DMS 273 (cell line): Measurements from ENCODE around the gene LATS1.
"Not testable (repeated sequence)": the region's sequence is repeated elsewhere in the genome, so short reads cannot be mapped to it uniquely, and the experiment has no call there.

Experiments
- DNase-seq: peaks from one replicate; lab custom pipeline; 2025; ENCODE audit not compliant: unreplicated experiment; lab: John Stamatoyannopoulos, UW

The LATS1 gene

DNA sequence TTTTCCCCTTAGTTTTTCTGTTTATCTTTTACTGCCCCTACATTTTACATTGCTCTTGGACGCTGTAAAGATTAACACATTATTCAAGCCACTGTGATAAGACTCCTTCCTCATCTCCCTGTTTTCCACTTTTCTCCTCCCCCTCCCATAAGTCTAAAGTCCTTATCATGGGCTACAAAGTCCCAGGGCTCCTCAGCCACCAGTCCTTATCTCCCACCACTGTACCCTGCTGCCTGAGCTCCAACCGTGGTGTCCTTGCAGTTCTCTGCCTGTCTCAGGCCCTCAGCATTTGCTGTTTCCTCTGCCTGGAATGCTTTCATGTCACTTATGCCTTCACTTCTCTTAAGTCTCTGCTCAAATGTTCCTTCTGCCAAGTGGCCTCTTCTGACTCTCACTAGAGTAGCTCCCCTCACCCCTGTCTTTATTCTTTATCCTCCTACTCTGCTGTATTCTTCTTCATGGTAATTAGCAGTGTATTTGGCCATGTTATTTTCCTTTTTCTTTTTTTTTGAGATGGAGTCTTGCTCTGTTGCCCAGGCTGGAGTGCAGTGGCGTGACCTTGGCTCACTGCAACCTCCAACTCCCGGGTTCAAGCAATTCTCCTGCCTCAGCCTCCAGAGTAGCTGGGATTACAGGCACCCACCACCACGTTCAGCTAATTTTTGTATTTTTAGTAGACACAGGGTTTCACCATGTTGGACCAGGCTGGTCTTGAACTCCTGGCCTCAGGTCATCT lies 10.8 kb upstream of the LATS1 start:
- no peak for DNase-seq

DNA sequence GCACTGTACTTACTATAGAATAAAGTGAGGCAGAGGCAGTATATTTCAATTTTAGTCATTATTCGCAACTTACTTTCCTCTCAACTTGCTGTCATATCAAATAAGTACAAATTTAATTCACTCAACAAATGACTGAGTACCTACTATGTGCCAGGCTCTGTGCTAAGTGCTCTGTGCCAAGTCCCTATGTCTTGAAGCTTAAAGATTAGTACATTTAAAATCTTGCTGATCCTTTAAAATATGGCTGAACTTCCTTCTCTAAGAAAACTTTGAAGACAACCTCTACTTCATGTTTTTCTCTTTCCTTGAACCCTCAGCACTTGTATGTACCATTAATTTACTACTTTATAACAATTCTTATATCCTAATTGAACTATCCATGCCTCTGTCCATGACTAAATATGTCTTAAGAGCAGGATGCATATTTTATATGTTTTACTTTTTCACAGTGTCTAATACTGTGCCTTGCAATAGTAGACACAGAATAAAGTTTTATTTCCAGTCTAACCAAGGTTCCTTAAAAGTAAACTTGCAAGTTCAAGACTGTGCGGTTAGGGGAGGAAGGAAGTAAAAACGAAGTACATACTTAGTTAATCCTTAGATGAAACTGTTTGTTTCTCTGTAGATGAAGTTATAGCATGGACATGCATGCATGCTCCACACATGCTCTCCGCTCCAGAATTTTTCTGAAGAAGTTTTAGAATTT lies 10.0 kb upstream of the LATS1 start:
- DNase-seq: no peak

DNA sequence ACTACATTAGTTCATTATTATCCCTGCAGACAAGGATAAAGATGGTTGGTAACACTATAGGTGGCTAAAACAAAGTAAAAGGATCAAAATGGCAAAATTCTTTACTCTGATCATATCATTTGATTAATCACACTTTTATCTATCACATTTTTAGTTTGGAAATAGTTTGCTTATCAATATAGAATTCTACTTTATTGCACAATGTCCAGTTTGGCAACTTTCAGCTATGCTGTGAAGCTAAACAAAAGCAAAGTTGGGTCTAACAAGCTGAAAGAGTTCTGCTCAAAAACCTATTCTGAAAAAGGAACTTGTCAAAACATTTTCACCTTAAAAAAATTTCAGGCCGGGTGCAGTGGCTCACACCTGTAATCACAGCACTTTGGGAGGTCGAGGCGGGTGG lies 7.9 kb upstream of the LATS1 start:
- DNase-seq: no peak

DNA sequence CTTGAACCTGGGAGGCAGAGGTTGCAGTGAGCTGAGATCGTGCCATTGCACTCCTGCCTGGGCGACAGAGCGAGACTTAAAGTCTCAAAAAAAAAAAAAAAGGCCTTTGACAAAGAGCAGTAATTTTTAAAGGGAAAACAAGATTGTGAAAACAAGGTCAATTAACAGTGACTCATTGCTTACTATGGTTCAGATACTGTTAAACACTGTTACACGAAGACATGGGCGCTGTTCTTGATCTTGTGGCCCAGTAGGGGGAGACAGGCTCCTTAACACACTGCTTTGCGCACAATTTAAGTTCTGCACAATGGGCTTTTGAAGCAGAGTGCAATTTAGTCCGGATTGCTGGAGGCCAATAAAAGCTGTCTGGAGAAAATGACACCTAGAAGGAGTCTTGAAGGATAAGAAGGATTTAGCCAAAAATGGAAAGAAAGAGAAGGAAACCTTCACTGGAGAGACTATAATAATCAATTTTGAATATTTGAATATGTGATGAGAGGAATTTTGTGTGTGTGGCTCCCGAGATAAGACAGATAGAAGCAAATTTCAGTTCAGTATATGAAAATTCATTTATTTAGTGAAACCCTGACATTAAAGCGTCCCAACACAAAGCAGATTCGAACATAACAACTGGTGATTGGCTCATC lies 6.0 kb upstream of the LATS1 start:
- peak; percentile 62 for DNase-seq

DNA sequence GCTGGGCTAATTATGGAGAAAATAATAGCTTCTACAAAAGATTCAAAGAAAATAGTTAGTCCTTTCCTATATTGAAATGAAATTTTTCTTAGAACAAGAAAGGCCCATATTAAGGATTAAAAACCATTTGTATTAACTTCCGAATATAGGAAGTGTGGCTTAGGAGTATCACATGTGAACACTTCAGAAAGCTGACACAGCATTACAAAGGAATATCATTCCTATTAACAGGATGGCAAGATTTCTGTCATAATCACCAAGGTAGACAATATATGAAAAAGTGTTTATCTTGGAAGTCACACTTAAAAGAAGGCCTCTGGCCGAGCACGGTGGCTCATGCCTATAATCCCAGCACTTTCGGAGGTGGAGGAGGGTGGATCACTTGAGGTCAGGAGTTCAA lies 5.4 kb upstream of the LATS1 start:
- no peak for DNase-seq

DNA sequence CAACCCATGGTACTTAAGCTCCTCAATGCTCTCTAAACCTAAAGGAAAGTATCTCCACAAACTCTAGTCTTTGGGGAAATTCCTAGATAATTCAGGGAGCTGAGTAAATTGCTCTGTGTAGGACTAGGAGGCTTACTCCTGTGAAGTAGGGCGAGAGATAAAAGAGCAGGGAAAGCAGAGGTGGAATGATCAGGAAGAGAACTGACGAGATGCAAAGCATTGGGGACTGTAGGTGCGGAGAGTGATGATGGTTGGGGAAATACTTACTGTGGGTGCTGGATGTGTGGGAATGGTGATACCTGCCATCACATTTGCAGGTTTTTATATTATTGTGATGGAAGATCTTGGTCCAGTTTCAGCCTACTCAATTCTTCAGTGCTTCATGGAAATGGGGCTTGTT lies 1.6 kb upstream of the LATS1 start:
- no peak for DNase-seq

DNA sequence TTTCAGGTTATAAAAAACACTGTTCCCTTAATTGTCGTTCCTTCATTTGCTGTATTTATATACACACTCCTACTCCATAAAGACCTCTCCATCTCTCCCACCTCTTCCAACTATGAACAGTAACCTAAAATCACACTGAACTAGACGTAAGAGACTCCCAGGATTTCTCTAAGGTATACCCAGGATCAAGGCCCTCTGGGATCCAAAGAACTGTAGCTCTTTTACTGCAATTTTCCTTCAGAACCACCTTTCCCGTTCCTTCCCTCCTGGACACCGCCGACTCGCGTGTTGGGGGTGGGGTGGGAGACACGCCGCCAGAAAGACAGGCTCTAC lies 680 bp downstream of the LATS1 start:
- no peak for DNase-seq

DNA sequence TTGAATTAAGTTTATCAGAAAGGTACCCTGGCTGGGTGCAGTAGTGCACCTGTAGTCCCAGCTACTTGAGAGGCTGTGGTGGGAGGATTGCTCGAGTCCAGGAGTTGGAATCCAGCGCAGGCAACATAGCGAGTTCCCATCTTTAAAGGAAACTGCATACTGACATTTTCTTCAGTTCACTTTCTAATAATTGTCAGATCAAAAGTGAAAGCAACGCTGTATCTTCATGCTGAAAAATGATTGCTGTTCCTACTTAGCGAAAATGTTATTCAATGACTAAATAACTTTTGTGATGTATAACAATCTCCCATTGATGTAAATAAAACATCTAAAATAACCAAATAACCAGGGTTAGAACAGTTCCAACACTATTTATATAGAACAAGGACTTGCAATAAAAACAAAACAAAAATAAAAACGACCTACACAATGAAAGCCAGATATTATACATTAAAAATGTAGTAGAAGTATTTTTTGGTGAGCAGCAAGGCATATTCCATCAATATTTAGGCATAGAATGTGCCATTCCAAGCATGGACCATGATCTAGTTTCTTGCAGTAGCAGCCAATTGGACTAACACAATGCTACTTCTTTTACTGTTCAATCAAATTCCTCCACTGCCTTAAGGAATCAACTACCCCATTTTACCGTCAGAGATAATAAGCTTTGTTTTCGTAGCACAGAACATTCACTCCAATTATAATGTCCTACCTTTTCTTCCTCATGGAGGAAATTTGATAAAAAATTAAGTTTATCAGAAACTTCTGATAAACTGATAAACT lies 1.5 kb downstream of the LATS1 start:
- peak; percentile 21 for DNase-seq

DNA sequence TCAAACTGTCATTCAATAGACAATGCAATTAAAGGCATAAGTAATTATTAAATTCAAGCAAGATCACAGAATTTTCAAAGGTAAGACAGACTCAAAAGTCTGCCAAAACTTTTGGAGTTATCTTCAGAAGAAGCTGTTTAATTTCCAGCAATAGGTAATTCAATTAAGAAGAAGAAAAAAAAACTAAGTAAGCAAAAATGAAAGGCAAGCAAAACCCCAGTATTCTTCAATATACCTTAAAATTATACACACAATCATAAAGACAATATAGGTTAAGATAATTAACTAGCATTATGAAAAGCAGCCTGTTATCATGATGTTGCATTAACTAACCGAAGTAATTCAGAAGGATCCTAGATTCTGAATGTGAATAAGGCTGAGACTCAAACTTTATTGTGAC lies 3.5 kb downstream of the LATS1 start:
- DNase-seq: no peak

DNA sequence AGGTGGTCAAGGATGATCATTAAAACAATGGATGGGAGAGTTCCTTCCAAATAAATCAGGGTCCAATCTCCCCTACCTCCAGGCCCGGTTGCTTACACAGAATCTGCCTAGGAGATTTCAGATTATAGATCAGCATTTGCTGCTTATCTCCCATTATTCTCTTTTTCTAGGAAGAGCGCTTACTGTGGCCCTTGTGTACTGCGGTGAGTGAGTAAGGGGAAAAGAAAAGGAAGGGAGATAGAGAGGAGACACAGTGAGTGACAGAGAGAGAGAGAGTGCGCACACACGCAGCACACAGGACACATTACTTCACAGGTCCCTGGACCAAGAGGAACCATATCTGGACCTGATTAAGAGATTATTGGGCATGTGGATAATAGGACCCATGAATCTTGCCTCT lies 6.2 kb downstream of the LATS1 start:
- no peak for DNase-seq

DNA sequence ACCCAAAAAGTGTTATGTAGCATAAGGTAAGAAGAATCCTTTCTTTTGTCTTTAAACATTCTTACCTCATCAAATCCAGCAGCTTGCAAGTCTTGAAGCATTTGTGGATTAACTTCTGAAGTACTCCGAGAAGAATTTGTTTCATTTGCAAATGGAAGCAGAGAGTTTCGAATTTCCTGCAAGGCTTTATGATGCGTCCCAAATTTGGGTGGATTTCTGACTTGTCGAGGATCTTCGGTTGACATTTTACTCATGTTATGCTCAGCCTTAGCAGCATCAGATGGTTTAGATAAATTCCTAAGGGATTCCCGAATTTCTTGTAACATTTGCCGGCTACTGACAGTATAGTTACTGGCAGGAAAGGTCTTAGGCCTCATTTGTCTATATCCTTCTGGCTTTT lies 16.2 kb downstream of the LATS1 start:
- no peak for DNase-seq

DNA sequence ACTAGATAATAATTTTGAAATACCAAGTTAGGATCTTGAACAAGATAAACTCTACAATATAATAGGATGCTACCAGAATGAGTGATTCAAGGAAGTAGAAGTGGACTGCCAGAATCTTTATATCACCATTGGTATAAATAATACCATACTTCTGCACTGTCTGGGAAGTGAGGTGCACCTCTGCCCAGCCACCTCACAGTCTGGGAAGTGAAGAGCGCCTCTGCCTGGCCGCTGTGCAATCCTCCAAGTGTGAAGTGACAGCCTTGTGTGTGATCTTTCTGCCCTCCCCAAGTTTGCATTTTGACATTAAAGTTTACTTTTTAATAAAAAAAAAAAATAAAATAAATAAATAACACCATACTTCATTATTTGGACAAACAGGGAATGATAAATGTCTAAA lies 18.8 kb downstream of the LATS1 start:
- peak; percentile 24 for DNase-seq

DNA sequence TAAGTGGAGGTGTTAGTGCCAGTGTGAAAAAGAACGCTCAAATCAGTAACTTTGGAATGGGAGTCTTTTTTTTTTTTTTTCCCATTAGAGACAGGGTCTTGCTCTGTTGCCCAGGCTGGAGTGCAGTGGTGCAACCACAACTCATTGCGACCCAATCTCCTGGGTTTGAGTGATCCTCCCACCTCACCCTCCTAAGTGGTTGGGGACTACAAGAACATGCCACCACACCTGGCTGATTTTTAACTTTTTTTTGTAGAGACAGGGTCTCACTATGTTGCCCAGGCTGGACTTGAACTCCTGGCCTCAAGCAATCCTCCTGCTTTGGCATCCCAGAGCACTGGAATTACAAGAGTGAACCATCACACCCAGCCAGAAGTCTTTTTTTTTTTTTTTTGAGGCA lies 19.7 kb downstream of the LATS1 start:
- no peak for DNase-seq

DNA sequence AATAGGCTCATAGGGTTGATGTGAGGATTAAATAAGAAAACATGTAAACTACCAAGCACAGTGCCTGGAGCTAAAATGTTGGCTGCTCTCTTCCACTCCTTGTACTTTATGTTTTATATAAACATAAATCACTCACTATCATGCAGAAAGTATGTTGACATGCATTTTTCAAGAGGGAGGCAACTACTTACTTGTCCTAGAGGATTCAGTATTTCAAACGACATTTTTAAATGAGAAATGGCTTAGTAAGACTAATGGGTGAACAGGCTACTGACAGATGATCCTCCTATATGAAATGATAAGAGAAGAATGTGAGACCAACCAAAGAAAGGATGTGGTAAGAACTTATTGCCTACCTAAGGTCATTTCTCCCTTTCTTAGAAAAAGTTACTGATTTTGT lies 21.0 kb downstream of the LATS1 start:
- no peak for DNase-seq

DNA sequence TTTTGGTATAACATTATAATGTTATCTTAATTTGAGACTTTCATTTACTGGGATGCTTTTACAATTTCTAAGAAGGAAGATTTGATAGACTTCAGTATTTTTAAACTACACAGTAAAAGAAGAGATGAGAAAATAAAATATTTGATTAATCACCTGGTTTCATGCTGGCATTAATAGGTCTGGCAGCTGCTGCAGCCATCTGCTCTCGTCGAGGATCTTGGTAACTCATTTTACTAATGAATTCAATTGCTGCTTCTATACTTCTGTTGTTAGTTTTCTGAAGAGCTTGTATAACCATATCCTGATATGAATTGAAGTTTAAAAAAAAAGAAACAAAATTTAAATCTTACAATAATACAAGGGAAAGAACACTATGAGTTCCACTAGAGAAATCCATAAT lies 23.0 kb downstream of the LATS1 start:
- DNase-seq: peak; percentile 90

DNA sequence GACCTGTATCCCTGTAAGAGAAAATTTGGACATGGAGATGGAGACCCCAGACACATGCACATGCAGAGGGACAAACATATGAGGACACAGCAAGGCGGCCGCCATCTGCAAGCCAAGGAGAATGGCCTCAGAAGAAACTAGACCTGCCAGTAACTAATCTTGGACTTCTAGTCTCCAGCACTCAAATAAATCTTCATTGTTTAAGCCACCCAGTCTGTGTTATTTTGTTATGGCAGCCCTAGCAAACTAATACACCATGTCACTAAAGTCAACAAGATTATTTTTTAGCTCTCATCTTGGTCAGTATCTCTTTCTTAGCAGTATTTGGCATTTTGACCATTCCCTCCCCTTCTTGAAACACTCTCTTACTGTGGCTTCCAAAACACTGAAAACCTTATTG lies 26.7 kb downstream of the LATS1 start:
- no peak for DNase-seq

DNA sequence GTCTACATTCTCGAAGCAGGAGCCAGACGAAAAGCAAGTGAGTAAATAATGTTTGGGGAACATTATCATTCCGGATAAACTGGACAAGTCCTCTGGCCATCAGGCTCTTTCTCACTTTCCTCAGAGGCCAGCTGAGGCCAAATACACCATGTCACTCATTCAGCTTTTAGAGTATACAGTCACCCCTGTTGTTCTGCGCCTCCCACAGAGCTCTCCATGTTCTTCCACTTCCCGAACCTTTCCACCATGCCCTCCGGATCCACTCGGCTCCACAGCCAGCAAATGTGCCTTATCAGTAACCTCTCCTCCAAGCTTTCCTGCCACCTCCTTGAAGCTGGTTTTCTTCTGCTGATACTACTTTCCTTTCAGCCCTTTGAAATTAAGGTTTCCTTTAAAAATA lies 31.7 kb downstream of the LATS1 start:
- no peak for DNase-seq

DNA sequence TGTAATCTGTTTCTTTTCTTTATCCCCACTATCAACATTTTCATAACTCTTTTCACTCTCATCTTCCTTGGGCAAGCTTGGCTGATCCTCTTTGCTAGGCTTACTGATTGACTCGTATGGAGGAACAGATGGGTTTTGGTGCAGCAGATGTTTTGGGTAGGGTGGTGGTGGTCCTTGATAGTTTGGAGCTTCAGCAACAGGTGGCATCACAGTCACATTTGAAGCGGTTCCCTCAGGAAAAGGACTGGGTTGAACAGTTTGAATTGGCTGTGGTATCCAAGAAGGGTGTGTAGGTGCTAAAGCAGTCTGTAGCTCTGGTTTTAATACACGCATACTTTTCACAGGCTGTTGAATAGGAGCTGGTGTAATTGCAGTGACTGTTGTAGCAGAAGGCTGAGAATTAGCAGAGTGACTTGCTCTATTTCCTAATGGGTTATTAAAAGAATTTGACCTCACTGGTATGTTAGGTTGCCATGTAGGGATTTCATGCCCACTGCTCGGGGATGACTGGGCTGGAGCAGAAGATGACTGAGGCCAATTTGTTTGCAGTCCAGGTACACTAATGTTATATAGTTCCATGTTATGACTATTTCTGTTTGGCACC lies 34.5 kb downstream of the LATS1 start:
- DNase-seq: peak; percentile 97

DNA sequence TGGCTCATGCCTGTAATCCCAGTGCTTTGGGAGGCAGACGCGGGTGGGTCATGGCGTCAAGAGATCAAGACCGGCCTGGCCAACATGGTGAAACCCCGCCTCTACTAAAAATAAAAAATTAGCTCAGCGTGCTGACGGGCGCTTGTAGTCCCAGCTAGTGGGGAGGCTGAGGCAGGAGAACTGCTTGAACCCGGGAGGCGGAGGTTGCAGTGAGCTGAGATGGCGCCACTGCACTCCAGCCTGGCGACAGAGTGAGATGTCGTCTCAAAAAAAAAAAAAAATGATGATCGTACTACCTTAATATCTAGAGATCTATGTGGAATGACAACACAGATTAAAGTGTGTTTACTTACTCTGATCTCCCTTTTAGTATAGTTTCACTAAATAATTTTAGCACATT lies 36.1 kb downstream of the LATS1 start:
- DNase-seq: not testable (repeated sequence)

DNA sequence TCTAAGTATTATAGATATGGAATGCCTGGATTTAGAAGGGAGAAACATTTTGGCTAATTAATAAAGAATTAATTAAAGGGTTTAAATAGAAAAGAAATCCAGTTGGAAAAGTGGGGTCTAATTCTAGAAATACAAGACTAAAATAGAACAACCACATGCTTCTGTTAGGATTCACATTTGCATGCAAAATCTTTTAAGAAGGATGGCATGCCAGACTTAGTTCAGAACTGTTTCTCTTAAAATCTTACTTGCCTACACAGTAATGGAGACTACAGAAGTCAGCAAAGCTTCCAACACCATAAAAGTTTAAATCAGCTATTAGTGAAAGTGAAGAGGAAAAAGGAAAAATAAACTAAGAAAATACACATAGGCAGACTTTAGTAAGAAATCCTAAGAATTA lies 36.7 kb downstream of the LATS1 start:
- DNase-seq: peak; percentile 18

DNA sequence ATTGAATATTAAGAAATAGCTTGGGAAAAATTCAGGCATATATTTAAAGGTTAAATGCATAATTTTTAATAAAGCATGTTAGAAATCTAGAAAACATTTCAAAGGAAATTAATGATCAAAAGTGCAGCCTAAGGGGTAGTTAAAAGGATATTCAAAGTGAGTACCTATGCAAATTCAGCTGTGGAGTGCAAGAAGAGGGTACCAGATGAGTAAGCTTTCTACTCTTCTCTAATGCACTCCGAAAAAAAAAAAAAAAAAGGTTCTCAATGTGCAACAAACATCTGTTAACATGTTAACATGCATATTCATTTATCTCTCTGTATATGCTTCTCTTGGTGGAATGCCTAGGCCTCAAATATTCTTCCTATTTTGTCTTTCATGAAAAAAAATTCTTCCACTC lies 37.4 kb downstream of the LATS1 start:
- peak; percentile 53 for DNase-seq
